DND-41 (cell line): Measurements from ENCODE around the gene FAT1.

Experiments
- CTCF ChIP-seq: IDR thresholded peaks from 2 replicates; pipeline ENCODE4 v1.5.1; 2012; ENCODE audit warnings: borderline replicate concordance, low read length, moderate library complexity, mild to moderate bottlenecking; ENCODE audit not compliant: poor library complexity, severe bottlenecking; ENCODE audit errors: extremely low read depth
- EZH2 ChIP-seq: IDR thresholded peaks from 3 replicates; pipeline ENCODE4 v1.6.1; 2012; ENCODE audit warnings: borderline replicate concordance, low read depth, mild to moderate bottlenecking, moderate library complexity, low read length, inconsistent platforms; ENCODE audit not compliant: severe bottlenecking

- TF ChIP-seq CTCF (no peak), EZH2 (no peak)
Measured at GRCh38 chr4:186703510-186703909, 20.1 kb downstream of the FAT1 start.
